Measurements from ENCODE around the gene TTLL1.
"Not testable (repeated sequence)": the region's sequence is repeated elsewhere in the genome, so short reads cannot be mapped to it uniquely, and the experiment has no call there.

Gene TTLL1

DNA sequence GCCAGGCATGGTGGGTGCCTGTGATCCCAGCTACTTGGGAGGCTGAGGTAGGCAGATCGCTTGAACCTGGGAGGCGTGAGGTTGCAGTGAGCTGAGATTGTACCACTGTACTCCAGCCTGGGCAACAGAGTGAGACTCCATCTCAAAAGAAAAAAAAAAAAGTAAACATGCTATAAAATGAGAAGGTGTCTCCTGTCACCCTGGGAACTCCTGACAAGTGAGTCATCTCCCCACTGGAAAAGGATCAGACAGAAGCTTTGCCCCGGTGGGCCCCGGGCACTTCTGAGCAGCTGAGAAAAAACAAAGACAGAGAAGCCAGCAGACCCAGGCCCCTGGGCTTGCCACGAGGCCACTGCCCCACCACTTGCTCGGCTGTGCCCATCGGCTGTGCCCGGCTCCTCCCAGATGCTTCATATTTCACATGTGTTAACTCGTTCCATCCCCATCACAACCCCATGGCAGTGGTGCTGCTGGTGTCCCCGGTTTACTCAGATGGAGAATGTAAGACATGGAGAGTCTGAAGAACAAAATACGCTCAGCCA lies 22.3 kb downstream of the TTLL1 start:
- DNase-seq (ENCODE audit: low read depth): no peak

DNA sequence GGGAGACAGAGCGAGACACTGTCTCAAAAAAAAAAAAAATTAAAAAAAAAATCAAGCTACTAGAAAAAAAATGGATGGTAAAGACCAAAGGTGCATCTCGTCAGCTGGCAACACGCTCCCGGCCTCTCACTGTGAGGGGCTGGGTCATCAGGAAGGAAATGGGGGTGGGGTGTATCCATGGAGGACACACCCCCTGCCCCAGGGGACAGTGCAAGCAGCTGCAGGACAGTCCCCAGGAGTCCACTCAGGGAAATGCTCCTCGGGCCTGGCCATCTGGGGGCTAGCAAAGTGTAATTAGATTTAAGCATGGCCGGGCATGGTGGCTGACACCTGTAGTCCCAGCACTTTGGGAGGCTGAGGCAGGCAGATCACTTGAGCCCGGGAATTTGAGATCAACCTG lies 23.1 kb downstream of the TTLL1 start:
- DNase-seq (ENCODE audit: low read depth): no peak

DNA sequence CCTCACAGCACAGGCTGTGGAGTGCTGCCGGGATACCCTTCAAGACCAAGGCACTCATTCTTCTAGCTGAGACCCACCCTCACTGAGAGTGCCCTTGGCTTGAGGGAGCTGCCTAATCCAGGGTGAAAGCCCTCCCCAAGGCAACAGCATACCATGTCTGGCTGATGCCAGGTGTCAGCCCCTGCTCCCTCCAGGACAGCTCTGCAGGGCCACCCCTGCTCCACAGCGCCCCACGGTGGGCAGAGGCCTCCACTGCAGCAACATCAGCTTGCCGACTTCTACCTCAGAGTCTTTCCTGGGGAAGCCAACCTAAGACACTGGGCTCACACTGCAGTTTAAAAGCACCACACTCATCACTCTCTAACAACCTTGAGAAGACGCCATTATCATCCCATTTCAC lies 29.0 kb downstream of the TTLL1 start:
- DNase-seq (ENCODE audit: low read depth): no peak

DNA sequence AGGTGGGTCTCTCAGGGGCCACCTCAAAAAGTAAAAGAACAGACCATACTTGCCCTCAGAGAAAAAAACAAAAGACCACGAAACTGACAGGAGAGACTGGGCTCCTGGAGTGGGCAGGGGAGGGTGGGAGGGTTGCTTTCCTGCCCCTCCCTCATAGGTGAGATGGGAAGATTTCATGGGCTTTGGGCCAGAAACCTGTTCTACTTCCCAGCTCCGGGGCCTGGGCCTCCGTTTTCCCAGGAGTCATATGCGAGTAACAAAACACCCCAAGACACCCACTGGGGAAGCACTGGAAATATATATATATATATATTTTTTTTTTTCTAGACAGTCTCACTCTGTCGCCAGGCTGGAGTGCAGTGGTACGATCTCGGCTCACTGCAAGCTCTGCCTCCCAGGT lies 31.6 kb downstream of the TTLL1 start:
- no peak for DNase-seq (ENCODE audit: low read depth)

DNA sequence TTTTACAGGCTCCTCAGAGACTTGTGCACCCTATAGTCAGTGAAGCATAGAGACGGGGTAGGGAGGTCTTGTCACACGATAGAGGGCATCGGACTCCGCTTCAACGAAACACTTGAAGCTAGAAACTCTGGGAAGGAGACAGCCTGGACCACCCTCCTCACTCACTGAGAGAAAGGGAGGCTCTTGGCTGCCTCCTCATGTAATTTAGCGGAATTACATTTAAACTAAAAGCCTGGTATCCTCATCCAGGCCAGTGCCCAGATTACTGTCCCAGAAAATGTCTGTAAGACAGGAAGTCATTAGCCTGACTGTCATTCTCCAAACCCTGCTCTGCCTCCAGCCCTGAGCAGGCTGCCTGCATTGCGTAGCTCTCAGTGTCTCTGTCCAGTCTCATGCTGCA lies 36.0 kb downstream of the TTLL1 start:
- DNase-seq (ENCODE audit: low read depth): no peak

DNA sequence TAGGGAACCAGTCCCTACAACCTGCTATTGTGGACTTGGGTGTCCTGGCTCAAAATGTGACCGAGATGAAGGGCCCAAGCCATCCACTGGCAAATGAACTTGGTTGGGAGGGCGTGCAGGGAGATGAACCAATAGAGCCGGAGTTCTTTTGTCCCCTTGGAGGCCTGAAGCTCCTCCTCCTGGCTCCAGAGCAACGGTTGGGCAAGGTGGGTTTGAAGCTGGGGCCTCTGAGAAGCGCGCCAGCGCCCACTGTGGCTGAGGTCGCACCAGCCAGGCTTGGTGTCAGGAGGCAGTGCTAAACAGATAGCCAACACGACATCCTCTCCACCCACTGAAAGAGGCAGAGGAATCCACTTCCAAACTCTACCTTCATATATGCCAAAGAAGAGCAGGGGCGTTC lies 38.2 kb downstream of the TTLL1 start:
- no peak for DNase-seq (ENCODE audit: low read depth)

DNA sequence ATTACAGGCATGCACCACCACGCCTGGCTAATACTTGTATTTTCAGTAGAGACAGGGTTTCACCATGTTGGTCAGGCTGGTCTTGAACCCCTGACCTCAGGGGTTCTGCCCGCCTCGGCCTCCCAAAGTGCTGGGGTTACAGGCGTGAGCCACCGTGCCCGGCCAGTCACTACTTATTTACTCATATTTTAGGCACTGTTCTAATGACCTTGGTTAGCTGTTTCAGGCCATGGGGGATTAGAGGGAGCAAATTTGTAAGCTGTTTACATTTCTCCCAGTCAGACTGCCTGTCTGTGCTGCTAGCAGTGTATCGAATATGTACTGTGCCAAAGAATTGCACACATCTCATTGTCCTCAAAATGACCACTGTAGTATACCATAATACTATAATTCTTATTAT lies 41.6 kb downstream of the TTLL1 start:
- DNase-seq (ENCODE audit: low read depth): no peak

DNA sequence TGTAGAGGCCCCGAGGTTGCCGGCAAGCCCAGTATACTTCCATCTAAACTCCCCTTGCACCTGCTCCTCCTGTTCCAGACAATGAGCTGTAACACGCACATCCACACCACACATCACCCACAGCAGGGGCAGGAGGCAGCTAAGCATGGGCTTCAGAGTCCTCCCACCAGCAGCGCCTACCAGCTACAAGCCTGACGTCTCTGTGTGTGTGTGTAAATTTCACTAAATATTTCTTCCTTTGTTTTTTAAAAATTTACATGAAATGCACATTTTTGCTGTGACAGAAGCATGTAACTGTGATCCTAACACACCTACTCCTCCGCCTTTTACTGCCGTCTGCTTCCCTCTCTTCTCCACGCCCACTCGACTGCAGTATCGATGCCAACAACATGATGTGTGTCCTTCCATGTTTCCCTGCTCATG lies 44.9 kb downstream of the TTLL1 start:
- DNase-seq (ENCODE audit: low read depth): no peak

DNA sequence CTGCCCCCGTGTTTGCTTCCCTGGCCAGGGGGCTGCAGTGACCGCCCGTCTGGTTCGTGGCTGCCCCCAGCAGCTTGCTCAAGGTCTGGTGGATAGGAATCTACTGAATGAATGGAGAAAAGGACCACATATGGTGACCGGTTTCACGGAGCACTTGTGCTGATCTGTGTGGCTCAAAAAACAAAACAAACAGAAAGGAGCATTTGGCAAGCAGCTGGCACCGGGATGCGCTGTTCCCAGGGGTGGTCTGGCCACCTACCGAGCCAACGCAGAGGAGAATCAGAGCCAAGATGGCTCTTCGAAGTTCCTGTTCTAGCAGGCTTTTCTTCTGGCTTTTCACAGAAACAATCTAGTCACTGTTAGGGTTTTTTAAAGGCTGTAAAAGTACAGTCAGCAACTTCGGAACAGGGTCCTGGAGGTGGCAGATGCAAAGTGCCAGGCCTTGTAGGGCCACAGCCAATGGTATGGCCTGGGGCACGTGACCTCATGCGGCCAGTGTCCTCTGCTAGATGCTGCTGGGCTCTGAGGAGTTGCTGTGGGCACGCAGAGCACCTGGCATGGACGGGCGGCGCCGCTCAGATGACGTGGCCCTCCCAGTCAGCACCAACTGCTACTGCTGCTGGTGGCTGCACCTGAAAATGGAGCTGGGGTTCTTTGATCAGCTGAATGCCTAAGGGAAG lies 47.0 kb downstream of the TTLL1 start:
- no peak for DNase-seq (ENCODE audit: low read depth)

DNA sequence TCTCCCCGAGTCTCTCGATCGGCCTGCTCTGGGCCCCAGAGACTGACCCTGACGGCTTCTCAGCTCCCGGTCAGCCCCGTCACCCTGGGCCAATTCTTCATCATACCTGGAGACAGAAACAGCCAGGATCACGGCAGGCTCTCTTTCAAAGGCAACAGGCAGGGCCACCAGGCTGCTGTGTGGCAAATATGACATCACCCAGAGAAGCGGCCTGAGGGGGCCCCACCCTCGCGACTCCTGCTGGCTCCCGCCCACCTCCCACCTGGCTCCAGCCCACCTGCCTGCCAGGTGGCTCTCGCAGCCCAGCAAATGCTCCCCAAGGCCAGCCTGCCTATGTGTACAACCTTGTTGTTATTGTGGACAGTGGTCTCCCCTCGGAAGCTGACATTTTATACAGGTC lies 49.4 kb downstream of the TTLL1 start:
- DNase-seq (ENCODE audit: low read depth): no peak

DNA sequence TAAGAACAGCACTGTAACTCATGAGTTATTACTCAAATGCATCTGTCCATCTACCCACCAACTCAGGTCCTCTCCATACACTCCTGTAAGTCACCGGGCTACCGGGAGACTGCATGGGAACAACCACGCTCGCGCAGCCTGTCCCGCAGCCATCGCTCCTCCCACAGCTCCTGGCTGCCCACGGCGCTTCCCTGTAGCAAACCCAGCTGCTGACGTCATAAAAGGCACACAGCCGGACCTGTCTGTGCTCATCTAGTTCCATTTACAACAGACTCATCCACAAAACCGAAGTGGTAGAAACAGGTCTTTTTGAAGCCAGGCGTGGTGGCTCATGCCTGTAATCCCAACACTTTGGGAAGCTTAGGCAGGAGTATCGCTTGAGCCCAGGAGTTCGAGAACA lies 50.9 kb downstream of the TTLL1 start:
- DNase-seq (ENCODE audit: low read depth): no peak

DNA sequence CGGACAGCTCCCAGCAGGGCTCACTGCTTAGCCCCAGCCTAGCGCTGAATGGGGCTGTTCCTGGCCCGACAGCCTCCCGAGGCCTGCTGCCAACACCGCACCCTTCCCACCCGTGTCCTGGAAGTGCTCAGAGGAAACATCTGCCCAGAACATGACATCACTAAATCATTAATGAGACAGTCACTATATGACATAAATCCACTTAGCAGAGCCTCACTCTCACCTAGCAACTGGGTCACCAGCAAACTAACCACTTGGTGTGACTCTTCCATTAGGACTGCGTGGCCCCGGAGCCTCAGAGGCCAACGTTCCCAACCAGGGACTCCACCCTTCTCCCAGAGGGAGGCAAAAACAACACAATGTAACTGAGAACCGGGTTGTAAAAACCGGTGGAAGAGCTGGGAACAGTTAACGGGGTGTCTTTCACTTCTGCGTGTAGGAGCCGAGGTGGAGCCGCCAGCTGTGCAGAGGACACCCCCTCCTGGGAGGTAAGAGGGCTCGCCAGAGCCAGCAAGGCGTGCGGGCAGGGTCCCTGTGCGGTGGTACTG lies 52.8 kb downstream of the TTLL1 start:
- no peak for DNase-seq (ENCODE audit: low read depth)

DNA sequence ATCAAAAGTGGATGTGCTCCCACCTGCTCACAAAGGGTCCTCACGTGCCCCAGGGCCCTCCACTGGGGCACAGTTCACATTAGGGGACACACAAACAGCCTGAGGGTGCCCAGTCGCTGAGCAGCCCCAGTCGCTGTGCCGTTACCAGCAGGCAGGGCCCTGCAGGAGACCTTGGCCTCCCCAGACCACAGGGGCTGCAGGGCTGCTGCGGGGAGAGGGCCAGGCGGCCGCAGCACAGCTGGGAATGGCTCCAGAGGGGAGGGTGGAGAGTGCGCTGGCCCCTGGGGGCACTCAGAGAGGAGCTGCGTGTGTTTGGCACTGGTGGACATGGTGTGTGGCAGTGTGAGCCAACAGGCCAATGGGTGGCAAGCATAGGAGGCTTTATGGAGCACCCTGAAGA lies 53.9 kb downstream of the TTLL1 start:
- no peak for DNase-seq (ENCODE audit: low read depth)

DNA sequence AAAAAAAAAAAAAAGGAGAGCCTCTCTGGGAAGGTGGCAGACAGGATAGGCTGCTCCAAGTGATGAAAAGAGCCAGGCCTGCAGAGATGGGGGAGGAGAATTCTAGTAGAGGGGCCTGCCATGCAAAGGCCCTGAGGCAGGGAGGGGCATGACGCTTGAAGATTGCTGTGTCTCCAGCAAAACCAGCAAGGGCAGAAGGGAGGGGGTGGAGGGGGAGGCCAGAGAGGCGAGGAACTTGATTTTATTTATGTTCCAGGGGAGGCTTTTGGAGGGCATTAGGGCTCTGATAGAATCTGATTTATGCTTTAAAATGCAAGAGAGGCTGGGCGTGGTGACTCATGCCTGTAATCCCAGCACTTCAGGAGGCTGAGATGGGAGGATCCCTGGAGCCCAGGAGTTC lies 57.6 kb downstream of the TTLL1 start:
- DNase-seq (ENCODE audit: low read depth): no peak

DNA sequence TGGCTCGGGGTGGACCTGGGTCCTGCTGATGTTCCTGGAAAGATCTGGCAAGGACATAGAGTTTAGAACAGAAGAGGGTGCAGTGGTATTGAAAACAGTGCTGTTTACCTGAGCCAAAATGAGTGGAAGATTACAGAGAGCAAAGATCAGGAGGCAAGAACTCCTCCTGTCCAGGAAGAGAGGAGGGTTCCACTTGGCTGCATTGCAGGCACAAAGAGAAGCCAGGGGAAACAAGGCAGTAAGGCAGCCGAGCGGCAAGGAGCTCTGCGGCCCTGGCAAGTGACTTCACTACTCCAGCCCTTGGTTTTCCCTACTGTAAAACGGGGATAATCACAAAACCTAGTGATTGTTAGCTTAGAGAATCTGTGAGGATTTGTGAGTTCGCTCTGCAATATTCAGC lies 70.6 kb downstream of the TTLL1 start:
- DNase-seq (ENCODE audit: low read depth): no peak

DNA sequence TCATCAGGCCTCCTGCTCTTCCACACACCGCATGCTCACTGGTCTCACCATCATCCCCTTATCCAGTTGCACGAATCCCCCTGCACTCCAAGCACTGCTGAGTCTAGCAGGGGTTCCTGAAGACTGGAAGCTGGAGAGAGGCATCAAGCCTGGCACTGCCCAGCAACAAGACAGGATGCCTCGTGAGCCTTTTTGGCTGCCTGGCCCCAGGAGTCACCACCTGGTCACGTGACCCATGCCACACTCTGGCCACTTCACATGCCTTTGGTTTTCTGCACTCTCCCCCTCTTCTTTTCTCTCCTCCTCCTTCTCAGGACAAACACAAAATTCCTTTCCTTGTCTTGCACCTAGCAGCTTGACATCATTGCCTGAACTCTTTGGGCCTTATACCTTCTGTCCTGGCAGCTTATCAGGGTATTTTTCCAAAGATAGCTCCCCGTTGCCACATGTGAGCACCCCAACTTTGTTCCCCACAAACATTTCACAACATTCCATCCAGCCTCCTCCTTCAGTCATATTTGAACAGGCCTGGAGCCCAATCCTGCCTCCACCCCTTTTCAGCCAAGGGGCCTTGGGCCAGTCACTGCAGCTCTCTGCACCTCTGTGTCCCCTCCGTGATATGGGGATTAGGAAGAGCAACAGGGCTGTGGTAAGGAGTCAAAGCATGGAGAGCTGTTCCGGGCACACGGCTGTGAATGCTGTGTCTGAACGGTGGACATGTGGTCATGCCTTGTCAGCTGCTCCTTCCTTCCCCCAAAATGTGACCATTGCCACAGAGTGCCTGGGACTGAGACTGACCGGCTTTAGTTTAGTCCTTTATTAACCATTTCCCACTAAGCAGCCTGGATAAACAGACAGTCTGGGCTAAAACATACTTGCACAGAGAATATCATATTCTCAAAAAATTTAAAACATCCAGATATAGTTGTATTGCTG lies 71.4 kb downstream of the TTLL1 start:
- no peak for DNase-seq (ENCODE audit: low read depth)

DNA sequence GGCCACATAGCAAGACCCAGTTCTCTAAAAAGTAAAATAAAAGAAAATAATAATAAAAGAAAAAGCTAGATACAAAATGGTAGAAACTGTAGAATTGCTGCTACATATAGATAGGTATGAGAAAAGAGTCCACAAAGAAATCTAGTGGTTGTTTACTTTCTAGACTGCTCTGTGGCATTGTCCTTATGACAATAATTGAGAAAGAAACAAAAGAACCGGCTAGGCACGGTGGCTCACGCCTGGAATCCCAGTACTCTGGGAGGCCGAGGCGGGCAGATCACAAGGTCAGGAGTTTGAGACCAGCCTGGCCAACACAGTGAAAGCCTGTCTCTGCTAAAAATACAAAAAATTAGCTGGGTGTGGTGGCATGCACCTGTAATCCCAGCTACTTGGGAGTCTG lies 73.0 kb downstream of the TTLL1 start:
- DNase-seq (ENCODE audit: low read depth): not testable (repeated sequence)

DNA sequence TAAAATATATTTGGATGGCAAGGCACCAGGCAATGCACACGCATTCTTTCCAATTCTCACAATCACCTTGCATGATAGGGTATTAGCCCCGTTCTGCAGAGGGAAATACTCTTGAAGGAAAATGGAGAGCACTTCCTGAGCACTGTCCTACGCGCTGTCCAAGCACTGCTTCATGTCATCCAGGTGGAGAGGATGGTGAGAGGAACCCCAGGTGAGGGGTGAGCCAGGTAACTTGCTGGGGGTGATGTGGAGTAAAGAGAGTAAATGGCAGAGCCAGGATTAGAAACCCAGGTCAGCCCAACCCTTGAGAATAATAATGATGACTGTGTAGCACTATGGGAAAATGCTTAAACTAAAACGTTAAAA lies 73.5 kb downstream of the TTLL1 start:
- no peak for DNase-seq (ENCODE audit: low read depth)

DNA sequence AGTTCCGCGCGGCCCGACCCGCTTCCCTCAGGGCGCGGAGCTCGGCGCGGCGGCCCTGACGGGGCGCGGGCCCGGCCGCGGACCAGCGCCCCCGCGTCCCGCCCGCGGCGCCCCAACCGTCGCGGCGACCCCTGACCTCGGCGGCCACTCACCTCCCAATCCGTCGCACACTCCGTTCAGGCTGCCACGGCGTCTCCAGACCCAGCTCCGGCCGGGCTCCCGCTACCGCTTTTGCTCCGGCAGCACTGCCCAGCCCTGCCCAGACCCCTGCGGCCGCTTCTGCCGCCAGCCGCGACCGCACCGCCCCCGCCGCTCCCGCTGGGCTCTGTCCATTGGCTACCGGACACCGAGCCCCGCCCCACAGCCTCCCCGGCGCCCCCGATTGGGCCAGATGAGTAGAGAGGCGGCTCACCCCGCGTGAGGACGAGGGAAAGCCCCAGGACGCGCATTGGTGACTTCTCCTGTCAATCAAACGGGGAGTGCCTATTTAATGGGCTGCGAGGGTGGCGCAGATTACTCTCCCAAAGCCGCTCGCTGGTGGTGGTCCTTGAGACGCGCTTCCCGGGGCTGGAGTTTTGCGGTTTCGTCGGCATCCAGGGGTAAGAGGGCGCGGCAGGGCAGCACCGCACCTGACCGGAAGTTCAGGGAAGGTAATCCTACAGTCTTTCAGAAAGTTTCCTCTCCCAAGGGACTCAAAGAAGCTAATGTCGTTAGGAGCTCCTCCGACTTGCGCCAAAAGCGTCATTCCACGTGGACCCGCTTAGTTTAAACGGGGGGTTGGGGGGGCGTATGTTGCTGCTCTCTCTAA lies 74.1 kb downstream of the TTLL1 start, which contains the start of gene PACSIN2:
Gene PACSIN2 (minus strand): TSS at position 281 of the 808 bp plus-strand sequence. CDS start 103,069 bp downstream, outside the sequence.
- DNase-seq (ENCODE audit: low read depth): peak; percentile 98

DNA sequence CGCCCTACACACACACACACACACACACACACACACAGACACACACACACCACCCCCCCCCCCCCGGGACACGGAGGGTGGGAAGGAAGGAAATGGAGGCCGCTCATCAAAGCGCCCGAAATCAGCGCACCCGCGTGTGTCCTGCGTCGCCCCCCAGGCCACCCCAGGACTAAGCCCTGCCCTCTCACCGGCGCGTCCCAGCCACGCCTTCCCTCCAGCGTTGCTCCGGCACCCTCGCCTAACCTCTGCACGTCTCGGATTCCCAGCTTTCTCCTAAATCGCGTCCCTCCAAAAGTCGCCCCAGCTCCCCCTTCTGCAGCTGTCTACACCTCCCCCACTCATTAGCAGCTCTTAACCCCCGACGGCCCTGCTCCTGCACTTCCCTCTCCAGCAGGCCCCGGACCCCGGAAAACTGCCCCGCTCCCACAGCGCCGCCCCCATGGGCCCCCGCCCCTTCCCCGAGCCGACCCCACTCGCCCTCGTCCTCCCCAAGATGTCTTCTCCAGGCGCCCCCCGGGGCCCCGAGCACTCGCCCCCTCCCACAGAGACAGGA lies 74.8 kb downstream of the TTLL1 start:
- DNase-seq (ENCODE audit: low read depth): peak; percentile 13
